Measurements from ENCODE around the gene REPS1. TPM values are rescaled to one million over a fixed set of nuclear protein-coding genes. Genes with fewer than 3 reads are reported as not detected.

Gene REPS1
- total and polyA plus RNA-seq, 2 donors from 2014 or later, result 33.4 to 37.0 TPM

DNA sequence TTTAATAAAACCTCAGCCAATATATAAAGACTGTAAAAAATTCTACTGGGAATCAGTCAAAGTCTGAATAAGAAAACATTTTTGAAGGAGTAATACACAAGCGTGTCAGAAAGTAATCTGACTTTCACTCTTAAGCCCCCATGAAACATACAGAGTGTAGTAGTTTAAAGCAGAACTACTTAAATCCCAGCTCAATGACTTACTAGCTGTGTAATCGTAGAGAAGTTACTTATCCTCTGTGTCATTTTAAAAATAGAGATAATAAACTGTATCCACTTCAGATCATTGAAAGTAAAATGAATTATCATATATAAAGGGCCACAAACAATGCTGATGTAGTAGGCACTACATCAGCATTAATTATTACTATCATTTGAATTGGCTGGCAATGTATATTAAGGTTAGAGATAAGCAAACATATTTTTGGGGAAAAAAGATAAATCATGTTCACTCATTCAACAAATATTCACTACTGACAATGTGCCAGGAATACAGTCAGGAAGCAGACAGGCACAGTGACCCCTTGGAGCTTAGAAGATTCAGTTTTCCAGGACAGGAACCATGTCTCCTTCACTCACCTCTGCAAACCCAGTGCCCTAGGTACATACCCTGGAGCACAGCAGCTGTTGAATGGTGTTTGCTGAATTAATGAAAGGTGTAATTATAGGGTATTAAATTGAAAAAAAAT, 14.4 kb downstream of the REPS1 start:
- intact Hi-C loops (cut with DNase I), result no loop called here
- no peak overlapping the region for H3K9ac ChIP-seq (ENCODE audit: low read length in 3 of 3)
- DNase-seq (no peak), FAIRE-seq (no peak)
- H3K36me3 ChIP-seq (ENCODE audit: control insufficient read depth in 2 of 3, insufficient read depth in 3 of 3, low read length in 3 of 3), result no peaks in the 10 kb centered on the region
- H3K27me3 ChIP-seq (ENCODE audit: control insufficient read depth, insufficient read depth, low read length), result no peaks in the 10 kb centered on the region
- TF ChIP-seq, protein P1, sequence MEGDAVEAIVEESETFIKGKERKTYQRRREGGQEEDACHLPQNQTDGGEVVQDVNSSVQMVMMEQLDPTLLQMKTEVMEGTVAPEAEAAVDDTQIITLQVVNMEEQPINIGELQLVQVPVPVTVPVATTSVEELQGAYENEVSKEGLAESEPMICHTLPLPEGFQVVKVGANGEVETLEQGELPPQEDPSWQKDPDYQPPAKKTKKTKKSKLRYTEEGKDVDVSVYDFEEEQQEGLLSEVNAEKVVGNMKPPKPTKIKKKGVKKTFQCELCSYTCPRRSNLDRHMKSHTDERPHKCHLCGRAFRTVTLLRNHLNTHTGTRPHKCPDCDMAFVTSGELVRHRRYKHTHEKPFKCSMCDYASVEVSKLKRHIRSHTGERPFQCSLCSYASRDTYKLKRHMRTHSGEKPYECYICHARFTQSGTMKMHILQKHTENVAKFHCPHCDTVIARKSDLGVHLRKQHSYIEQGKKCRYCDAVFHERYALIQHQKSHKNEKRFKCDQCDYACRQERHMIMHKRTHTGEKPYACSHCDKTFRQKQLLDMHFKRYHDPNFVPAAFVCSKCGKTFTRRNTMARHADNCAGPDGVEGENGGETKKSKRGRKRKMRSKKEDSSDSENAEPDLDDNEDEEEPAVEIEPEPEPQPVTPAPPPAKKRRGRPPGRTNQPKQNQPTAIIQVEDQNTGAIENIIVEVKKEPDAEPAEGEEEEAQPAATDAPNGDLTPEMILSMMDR (IDR thresholded peaks at IDR 0.05; ENCODE audit: borderline replicate concordance, extremely low read depth, insufficient read depth), result no peak
- H3K4me1 ChIP-seq (ENCODE audit: control insufficient read depth in 2 of 3, insufficient read depth in 2 of 3, low read depth in 1 of 3, low read length in 3 of 3), result peaks cover 0 to 17% (median 15%) of the 10 kb centered on the region in 3 donors
- no peaks in the 10 kb centered on the region for H3K9me3 ChIP-seq (ENCODE audit: control insufficient read depth in 2 of 3, insufficient read depth in 1 of 3, low read length in 3 of 3)
- no peak overlapping the region for H3K27ac ChIP-seq (ENCODE audit: low read depth in 2 of 2, low read length in 2 of 2)
- H3K4me3 ChIP-seq (ENCODE audit: low read length in 3 of 3), result no peak overlapping the region

DNA sequence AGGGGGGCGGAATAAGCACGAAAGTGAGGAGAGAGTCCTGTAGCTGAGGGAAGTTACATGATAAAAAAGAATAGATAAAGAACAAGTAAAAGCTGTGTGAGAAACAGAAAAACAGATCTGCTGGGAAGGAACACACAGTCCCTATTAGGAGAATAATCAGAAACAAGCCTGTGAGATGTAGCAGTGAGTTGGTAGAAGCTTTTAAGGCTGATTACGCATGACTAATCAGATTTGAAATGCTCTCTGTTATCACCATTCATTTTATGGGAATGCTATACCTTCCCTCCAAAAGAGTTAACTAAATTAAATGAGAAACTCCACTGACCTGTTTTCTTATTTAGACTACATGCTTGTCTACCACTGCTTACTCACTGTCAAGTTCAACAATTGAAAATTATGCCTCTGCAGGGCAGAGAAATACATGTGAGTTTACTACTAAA, 15.8 kb downstream of the REPS1 start:
- Histone ChIP-seq H3K9me3 (ENCODE audit: control insufficient read depth in 2 of 3, insufficient read depth in 1 of 3, low read length in 3 of 3) (no peaks in the 10 kb centered on the region), H3K9ac (ENCODE audit: low read length in 3 of 3) (no peak overlapping the region), H3K27ac (ENCODE audit: low read depth in 2 of 2, low read length in 2 of 2) (no peak overlapping the region), H3K27me3 (ENCODE audit: control insufficient read depth, insufficient read depth, low read length) (no peaks in the 10 kb centered on the region), H3K36me3 (ENCODE audit: control insufficient read depth in 2 of 3, insufficient read depth in 3 of 3, low read length in 3 of 3) (no peaks in the 10 kb centered on the region), H3K4me1 (ENCODE audit: control insufficient read depth in 2 of 3, insufficient read depth in 2 of 3, low read depth in 1 of 3, low read length in 3 of 3) (peaks cover 0 to 17% (median 15%) of the 10 kb centered on the region in 3 donors), H3K4me3 (ENCODE audit: low read length in 3 of 3) (no peak overlapping the region)
- intact Hi-C loops (cut with DNase I), result no loop called here
- DNase-seq (no peak), FAIRE-seq (no peak)
- TF ChIP-seq, protein P1 (IDR thresholded peaks at IDR 0.05; ENCODE audit: borderline replicate concordance, extremely low read depth, insufficient read depth), result no peak

DNA sequence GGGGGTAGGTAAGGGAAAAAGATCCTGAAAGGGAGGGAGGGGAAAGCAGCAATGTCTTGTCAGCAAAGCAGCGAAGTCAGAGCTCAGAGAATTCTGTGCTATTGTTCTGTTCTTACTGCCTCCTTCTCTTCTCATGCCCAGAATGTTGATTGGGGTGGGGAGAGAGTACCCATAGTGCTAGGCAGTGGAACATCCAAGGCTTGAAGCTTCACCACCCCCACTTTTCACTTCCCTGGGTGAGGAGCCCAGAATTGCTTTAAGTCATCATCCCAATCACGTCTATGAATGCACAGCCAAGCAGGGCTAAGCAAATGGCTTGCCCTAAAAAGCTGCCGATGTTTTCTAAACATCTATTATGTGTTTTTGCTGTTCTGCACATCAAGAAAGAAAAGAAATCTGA, 16.5 kb downstream of the REPS1 start:
- H3K9me3 ChIP-seq (ENCODE audit: control insufficient read depth in 2 of 3, insufficient read depth in 1 of 3, low read length in 3 of 3), result no peaks in the 10 kb centered on the region
- FAIRE-seq, result no peak
- H3K27ac ChIP-seq (ENCODE audit: low read depth in 2 of 2, low read length in 2 of 2), result no peak overlapping the region
- H3K9ac ChIP-seq (ENCODE audit: low read length in 3 of 3), result no peak overlapping the region
- TF ChIP-seq, protein P1 (IDR thresholded peaks at IDR 0.05; ENCODE audit: borderline replicate concordance, extremely low read depth, insufficient read depth), result no peak
- no peak for DNase-seq
- H3K27me3 ChIP-seq (ENCODE audit: control insufficient read depth, insufficient read depth, low read length), result no peaks in the 10 kb centered on the region
- no peak overlapping the region for H3K4me3 ChIP-seq (ENCODE audit: low read length in 3 of 3)
- H3K4me1 ChIP-seq (ENCODE audit: control insufficient read depth in 2 of 3, insufficient read depth in 2 of 3, low read depth in 1 of 3, low read length in 3 of 3), result peaks cover 0 to 17% (median 15%) of the 10 kb centered on the region in 3 donors
- no peaks in the 10 kb centered on the region for H3K36me3 ChIP-seq (ENCODE audit: control insufficient read depth in 2 of 3, insufficient read depth in 3 of 3, low read length in 3 of 3)
- intact Hi-C loops (cut with DNase I), result no loop called here

Measured in kidney (tissue), 14 donors.